Stimulated activated CD8-positive, alpha-beta memory T cell treated with anti-CD3 and anti-CD28 coated beads, Interleukin-15, amount 100 ng/mL, for 1 hour (primary cell): ENCODE measurements around the gene ADORA2A.
"Not testable (repeated sequence)": the region's sequence is repeated elsewhere in the genome, so short reads cannot be mapped to it uniquely, and the experiment has no call there.

ENCODE experiments used
- DNase-seq: peaks from one replicate; pipeline ENCODE4 v3.0.0-alpha.2; 2020; ENCODE audit warnings: low read depth

Gene ADORA2A

DNA sequence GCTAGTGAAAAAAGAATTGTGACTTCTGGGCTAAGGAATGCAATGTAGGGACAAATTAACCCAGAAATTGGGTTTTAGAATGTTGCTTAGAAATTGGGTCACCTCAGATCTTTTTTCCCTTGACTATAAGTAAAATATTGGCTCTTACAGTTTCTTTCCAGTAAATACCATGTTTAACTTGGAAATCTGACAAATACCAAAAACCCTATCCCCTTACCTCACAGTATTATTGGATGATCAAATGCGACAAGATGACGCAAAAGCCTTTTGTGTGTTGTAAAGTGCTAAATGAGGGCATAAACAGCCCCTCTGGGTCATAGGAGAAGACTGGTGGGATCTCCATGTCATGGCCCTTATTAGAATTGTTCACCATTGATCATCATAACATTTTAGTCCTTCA is 61.6 kb downstream of the ADORA2A start:
- no peak for DNase-seq

- not testable (repeated sequence) for DNase-seq
Measured at GRCh38 chr22:24489434-24489833, 62.0 kb downstream of the ADORA2A start.
